Measurements from ENCODE around the gene KLHL2.
"Not testable (repeated sequence)": the region's sequence is repeated elsewhere in the genome, so short reads cannot be mapped to it uniquely, and the experiment has no call there.

- TF ChIP-seq EZH2 (IDR thresholded peaks at IDR 0.05); POLR2AphosphoS5 (IDR thresholded peaks at IDR 0.05; ENCODE audit: borderline replicate concordance, low read depth, low read length); FOXP2 (optimal IDR thresholded peaks at IDR 0.05; ENCODE audit: control extremely low read depth, extremely low read length, insufficient read depth): not testable (repeated sequence)
Measured at GRCh38 chr4:165269931-165270330, 62.6 kb downstream of the KLHL2 start.
